GM18870 (cell line): ENCODE results near the gene ATP6V1D.
"Not testable (repeated sequence)": the region's sequence is repeated elsewhere in the genome, so short reads cannot be mapped to it uniquely, and the experiment has no call there.

ENCODE experiments used
- ATAC-seq: cut with Tn5 transposase; IDR thresholded peaks from one replicate; pipeline ENCODE4 v1.9.1; 2021; ENCODE audit warnings: moderate library complexity; ENCODE audit not compliant: unreplicated experiment

The ATP6V1D gene

GRCh38 chr14:67359775-67360469 lies at the start of gene ATP6V1D, which contains the start of gene EIF2S1:
ATP6V1D (minus strand) TSS chr14:67359804; CDS start chr14:67359698, 106 bp downstream.
EIF2S1 (plus strand) TSS chr14:67360328; CDS start chr14:67364768, 4,440 bp downstream.
- ATAC-seq = peak; percentile 86

DNA sequence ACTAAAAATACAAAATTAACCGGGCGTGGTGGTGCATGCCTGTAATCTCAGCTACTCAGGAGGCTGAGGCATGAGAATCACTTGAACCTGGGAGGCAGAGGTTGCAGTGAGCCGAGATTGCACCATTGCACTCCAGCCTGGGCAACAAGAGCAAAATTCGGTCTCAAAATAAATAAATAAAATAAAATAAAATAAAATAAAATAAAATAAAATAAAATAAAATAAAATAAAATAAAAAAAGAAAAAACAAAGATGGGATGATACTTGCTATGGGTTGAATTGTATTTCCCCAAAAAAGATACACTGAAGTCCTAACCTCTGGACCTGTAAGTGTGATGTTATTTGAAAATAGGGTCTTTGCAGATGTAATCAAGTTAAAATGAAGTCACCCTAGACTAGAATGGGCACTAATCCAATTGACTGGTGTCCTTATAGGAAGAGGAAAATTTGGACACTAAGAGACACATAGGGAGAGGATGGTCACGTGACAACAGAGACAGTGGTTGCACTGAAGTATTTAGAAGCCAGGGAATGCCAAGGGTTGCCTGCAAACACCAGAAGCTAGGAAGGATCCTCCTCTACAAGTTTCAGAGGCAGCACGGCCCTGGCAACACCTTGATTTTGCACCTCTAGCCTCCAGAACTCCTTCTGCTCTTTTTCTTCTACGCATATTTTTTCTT lies 48.7 kb upstream of the ATP6V1D start:
- not testable (repeated sequence) for ATAC-seq

DNA sequence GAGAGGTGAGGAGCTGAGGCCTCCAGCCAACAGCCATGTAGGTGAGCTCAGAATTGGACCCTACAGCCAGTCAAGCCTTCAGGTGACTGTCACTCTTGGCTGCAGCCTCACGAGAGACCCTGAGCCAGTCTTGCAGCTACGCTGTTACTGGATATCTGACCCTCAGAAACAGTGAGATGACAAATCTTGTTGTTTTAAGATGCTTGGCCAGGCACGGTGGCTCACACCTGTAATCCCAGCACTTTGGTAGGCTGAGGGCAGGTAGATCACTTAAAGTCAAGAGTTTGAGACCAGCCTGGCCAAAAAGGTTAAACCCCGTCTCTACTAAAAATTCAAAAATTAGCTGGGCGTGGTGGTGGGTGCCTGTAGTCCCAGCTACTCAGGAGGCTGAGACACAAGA lies 46.2 kb upstream of the ATP6V1D start:
- ATAC-seq = no peak

GRCh38 chr14:67400434-67400833 lies 40.8 kb upstream of the ATP6V1D start:
- ATAC-seq = no peak

GRCh38 chr14:67397536-67397935 lies 37.9 kb upstream of the ATP6V1D start:
- ATAC-seq = no peak

DNA sequence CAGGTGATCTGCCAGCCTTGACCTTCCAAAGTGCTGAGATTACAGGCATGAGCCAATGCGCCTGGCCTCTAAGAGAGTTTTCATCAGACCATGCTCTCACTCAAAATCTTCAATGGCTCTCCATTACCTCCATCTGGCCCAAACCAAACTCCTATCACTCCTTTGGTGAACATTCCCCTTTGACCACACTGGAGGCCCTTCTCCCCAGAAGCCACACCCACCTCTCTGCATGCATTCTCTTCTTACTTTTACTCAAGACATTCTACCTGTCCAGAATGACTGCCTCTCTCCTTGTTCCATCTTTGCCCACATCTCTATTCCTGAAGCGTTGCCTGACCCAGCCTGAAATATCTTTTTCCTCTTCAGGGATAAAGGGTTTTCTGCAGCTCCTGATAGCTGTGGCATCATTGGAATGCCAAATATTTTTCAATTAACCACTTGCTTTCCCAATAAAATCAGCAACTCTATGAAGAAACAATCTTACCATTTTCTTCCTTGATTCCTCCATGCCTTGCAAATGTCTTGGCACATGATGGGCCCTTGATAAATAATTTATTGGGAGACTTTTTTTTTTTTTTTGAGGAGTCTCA lies 36.9 kb upstream of the ATP6V1D start:
- ATAC-seq = no peak

- ATAC-seq = no peak
Observed at GRCh38 chr14:67395876-67396189, 36.2 kb upstream of the ATP6V1D start.

- ATAC-seq = no peak
Observed at GRCh38 chr14:67395086-67395875, 35.7 kb upstream of the ATP6V1D start.

GRCh38 chr14:67393689-67394088 lies 34.1 kb upstream of the ATP6V1D start:
- no peak for ATAC-seq

DNA sequence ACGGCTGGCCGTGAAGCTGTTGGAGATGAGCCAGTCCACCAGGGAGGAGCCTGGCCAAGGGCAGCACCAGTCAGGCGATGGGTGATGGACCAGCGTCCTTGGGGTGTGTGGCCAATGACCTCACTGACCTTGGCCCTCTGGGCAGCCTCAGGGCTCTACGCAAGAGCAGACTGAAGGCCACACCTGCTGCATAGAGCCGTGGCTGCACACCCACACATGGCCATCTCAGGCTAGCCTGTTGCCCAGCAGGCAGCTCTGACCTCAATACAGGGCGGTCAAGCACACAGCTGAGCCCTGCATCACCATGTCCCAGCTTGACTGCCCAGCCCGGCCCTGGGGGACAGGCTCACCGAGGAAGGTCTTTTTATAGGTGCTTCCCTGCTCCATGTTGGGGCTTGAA lies 33.2 kb upstream of the ATP6V1D start:
- no peak for ATAC-seq

DNA sequence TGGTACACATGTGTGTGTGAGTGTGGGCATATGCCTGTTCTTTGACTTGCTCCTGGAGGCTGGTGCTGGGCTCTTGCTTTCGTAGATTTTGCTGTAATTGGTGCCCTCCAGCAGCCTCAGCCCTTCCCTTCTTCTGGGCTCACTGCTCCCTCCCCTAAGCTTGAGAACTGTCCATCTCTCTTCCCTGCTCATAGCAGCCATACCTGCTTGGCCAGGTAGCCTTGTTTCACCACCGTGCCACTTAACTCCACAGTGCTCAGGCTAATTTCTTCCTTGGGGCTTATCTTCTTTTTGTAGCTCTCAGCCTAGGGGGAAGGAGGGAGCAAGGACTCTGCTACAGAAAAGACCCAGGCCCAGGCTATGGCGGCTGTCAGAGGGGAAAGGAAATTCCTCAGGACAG lies 32.5 kb upstream of the ATP6V1D start:
- no peak for ATAC-seq

GRCh38 chr14:67391268-67391667 lies 31.7 kb upstream of the ATP6V1D start:
- ATAC-seq = no peak

- ATAC-seq = no peak
Observed at GRCh38 chr14:67389811-67390534, 30.4 kb upstream of the ATP6V1D start.

GRCh38 chr14:67389275-67389674 lies 29.7 kb upstream of the ATP6V1D start:
- no peak for ATAC-seq

DNA sequence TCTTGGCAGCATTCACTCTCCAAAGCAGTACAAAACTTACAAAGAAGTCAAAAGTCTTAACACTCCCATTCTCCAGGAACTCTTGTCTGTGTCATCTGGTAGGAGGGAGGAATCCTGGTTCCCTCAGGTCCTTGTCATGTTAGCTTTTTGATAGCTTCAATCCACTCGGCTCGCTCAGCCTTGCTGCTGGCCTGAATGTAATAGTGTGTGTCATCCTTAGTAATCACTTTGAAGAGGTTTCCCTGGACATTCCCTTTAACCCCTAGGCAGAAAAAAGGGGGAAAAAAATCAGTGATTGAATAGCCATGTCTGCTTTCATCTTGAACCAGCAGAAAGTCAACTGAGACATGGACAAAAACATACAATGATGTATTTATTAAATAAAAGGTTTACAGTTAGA lies 27.6 kb upstream of the ATP6V1D start:
- ATAC-seq = no peak

DNA sequence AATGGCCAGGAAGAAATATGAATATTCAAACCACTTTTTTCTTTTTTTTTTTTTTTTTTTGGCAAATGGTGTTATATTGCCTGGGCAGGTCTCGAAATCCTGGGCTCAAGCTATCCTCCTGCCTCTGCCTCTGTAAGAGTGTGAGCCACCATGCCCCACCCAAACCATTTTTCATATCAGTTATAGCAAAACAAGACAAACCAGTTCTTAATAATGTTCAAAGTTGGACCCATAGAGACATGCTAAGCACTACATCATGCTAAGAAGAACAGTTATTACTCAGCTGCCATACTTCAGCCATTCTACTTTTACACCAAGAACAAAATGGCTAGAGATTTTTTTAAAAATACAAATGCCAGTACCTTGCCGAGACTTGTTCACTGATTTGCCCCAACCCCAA lies 26.0 kb upstream of the ATP6V1D start:
- ATAC-seq = no peak

DNA sequence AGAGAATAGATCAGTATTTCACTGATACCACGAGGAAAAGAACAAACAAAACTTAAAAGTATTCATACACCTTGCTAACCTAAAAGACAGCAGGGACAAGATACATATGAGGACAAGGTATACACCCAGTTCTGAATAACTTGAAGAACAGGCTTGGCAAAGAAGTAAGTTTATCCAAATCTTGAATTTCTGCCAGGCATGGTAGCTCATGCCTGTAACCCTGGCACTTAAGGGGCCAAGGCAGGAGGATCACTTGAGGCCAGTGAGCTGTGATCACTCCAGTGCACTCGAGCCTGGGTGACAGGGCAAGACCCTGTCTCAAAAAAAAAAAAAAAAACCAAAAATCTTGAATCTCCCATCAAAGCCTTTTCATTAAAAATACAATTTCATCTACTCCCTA lies 25.5 kb upstream of the ATP6V1D start:
- ATAC-seq = no peak

- no peak for ATAC-seq
Observed at GRCh38 chr14:67377916-67378315, 18.3 kb upstream of the ATP6V1D start.

GRCh38 chr14:67373347-67373746 lies 13.7 kb upstream of the ATP6V1D start:
- ATAC-seq = no peak

- ATAC-seq = no peak
Observed at GRCh38 chr14:67372833-67373232, 13.2 kb upstream of the ATP6V1D start.
